Measurements from ENCODE around the gene PRKN.

Gene PRKN

DNA sequence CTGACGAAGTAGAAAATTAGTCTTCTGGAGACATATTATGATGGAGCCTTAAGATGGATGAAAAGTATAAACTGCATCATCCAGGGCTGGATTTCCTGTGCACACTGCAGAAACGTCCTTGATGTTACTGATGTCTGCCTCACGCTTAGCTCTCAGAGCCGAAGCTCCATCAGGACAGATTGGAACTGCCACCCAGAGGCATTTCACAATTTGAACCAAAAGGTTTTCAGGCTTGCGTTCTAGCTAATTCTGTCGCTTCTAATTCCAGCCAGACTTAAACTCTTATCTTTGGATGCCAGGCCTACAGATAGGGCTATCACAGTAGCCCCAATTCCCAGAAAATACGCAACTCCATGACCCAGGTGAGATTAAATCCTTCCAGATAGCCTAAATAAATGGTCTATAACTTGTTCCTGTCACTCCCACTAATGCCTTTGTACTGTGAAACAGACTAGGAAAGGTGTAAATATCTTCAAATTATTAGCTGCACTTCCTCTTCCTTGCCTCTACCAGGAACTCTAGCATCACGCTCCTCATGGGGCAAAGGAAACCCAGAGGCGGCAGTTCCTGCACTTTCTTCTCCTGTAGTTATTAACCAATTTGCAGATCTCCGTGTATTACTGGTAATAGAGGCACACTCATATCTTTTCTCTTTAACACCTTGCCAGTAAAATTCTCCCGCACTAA lies 634.6 kb downstream of the PRKN start:
- no peak for DNase-seq

DNA sequence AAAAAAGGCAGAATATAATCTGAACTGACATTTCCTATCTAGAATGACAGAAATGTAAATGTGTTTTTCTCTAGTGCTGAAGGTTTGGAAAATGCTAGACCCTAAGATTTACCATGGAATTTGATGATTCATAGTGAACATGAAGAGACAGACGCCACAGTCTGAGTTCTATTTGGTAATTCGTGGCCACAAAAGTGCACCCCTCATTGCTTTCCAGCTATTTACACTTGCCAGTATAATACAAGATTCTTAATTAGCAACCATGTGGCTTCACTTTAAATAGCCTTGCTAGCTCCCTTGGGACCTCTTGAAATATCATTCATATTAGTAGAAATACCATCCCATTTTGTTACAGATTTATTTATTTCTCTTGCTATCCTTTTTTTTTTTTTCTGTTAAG lies 636.8 kb downstream of the PRKN start:
- DNase-seq: no peak

DNA sequence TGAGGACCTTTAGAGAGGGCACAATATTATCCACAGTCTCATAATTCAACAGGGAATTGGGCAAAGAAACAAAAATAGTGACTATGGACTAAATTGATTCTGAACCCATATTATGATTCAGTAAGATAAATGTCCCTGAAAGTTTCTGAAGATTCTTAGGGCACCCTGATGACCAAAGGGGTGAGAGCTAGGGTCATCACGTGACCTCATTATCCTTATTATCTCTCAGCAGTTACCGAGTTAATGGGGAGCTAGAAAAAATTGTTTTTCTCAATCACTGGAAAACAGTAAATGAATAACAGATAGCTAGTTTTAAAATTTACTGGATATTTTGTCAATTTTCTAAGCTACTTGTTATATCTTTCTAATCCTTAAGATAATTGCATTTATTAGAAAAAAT lies 639.5 kb downstream of the PRKN start:
- DNase-seq: no peak

DNA sequence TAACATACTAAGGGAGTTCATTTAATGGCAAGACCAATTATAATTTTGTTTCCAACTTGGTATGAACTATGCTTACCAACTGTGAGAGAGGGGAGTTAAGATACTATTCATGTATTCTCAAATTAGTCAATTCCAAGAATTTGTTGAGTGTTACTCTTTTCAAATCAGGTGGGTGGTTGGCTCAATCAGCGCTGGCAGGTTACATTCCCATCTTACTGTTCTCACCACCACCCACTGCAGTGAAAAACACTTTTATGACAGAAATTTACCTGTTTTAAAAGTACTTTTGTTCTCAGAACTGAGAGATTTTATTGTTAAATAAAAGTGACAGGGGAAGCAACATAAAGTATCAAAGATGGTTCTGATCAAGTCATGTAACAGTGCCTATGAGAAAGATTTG lies 642.0 kb downstream of the PRKN start:
- DNase-seq: no peak

DNA sequence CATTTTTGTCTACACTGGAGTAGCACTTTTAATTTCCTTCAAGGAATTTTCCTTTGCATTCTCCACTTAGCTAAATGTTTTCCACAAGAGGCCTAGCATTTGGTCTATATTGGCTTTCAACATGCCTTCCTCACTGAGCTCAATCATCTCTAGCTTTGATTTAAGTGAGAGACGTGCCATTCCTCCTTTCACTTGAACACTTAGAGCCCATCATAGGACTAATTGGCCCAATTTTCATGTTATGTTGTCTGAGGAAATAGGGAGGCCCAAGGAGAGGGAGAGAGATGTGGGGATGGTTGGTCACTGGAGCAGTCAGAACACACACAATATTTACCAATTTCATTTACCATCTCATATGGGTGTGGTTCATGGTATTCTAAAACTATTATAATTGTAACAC lies 645.0 kb downstream of the PRKN start:
- DNase-seq: no peak

DNA sequence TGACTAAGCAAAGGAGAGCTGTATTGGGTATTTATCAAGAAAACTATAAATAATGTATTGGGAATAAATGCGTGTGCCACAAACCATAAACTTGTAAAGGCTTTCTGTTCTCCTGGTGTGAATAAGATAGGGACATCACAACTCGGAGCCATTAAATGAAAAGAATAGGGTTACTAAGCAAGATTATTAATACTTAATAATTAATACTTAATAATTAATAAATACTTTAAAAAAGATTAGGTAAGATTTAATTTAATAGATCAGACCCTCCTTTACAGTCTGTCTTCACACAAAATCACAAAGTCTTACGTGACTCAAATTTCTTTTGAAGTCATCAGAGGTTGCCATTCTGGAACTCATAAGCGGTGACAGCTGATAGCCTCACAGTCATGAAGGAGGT lies 648.9 kb downstream of the PRKN start:
- DNase-seq: no peak

DNA sequence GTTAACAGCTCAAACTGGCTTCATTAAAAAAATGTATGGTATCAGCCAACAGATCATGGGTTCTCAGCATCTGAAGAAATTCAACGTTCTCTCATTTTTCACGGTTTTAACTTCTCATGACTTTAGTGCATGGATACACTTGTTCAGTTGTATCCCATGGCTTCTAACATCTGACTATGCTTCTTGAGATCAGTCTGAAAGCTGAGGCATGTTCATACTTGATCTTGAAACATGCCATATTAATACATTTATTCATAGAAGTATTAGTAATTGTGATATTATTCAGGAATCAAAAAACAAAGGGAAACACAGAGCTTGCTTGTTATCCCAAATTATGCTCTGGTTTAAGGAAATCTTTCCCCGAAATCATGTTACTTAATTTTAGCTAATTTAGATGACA lies 649.4 kb downstream of the PRKN start:
- DNase-seq: no peak

DNA sequence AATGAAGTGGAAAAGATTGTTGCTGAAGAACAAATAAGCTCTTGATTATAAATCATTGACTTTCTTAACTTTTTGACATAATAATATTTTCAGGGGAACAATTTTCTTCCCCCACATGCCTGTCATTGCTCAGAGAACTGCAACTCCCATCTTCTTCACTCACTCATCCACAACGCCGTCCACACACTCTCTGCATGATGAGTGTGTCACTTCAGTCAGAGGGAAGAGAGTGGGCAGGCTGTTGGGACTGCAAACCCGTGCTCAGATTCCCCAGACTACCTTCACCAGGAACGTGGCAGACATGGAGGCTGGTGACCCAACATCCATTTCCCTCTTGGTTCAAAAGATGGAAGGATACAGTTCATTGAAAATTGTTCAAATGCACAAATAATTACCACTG lies 650.8 kb downstream of the PRKN start:
- no peak for DNase-seq

DNA sequence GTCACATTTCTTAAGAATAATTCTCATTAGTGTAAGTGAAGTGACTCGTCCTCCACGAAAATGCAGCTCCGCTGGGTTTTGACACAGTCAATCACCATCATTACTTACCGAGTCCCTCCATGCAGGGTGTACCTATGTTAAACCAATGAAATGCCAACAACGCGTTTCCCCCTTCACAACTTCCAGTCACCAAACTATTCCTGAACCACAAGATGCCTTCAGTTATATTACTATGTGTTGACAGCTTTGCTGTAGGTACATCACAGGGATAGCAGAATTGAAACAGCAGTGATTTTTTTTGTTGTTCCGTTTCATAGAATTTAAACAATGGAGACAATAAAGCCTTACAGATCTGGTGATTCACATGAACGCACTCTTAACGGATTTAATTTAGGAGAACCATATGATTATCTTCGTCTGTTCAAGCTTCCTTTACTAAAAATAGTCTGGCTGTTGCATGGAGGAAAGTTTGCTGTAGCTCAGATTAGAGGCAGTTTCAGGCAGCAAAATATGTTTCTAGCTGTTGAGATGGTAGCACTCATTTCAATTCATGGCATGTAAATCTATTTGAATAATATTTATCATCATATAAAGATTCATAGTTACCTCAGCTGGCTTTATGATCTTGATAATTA lies 652.8 kb downstream of the PRKN start:
- no peak for DNase-seq

DNA sequence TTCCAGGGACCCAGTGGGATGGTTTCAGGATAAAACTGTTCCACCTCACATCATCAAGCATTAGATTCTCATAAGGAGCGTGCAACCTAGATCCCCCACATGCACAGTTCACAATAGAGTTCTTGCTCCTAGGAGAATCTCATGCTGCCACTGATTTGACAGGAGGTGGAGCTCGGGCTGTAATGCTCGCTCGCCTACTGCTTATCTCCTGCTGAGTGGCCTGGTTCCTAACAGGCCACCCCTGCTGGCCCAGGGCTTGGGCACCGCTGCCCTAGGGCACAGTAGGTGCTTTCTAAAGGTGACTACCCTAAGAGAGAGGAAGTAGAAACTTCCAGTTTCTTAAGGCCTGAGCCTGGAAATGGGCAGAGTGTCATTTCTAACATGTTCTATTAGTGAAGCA lies 656.9 kb downstream of the PRKN start:
- DNase-seq: no peak

DNA sequence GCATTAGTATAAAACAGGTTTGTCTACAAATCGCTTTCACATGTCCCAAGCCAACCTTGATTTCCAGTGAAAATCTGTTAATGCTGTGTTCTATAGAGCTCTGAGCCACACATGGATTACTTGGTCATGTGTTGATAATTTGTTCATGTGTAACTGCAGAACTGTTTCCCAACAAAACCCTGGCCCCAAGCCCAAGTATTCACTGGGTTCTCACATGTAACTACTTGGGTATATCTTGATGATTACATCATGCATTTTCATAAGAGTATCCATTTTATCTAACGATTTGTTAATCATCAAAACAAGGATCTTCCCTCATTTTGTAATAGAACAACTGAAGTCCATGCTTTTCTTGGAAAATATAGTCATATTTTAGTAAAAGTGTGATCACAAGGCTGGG lies 657.6 kb downstream of the PRKN start:
- DNase-seq: no peak

DNA sequence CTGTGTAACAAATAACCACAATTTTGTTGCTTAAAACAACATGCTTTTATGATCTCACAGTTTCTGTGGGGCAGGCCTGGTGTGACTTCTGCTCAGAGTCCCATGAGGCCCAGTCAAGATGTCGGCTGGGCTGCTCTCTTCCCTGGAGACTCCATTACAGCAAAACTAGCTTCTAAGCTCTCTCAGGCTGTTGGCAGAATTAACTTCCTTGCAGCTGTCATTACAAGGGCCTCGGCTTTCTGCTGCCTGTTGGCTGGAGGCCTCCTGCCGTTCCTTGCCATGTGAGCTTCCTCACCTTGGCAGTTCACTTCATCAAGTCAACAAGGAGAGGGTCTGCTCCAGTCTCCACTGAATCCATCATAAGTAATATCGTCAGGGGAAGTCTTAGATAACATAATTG lies 659.2 kb downstream of the PRKN start:
- DNase-seq: no peak

DNA sequence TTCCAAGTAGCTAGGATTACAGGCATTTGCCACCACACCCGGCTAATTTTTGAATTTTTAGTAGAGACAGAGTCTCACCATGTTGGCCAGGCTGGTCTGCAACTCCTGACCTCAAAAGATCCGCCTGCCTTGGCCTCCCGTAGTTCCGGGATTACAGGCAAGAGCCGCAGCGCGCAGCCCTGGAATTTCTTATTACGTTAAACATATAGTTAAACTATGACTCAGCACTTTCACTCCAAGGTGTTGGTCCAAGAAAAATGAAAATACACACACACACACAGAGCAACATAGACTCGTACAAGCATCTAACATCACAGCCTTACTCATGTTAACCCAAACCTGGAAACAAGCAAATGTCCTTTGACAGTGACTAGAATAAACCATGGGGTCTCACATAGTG lies 663.9 kb downstream of the PRKN start:
- DNase-seq: no peak

DNA sequence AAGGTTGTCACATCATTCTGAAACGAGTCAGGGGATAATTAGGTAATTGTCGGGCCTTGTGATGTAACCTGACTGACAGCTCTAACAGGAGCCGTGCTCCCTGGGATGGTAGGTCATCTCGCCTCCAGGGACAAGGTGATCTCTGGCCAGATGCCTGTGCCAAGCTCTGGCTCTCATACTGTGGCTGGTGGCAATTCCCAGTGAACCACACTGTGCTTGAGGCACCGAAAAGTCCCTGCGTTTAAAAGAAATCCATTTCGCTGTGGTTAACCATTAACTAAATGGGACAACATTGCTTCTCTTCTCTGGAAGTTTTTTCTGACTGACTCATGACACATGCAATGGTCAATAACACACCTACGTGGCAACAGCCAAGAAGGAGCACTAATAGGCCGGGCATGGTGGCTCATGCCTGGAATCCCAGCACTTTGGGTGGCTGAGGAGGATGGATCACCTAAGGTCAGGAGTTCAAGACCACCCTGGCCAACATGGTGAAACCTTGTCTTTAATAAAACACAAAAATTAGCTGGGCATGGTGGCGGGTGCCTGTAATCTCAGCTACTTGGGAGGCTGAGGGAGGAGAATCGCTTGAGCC lies 669.2 kb downstream of the PRKN start:
- no peak for DNase-seq

DNA sequence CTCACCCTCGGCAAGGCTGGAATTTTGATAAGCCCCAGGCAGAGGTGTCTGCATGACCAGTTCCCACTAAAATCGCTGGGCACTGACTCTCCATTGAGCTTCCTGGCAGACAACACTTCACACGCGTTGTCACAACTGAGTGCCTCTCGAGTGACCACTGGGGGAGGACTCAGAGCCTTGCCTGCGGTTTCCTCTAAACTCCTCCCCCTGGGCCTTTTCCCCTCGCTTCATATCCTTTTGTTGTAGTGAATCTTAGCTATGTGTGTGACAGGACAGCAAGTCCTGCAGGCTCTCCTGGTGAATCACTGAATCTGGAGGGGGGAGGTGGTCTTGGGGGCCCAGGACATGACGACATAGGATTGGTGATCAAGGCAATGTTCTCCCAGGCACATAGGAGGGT lies 670.8 kb downstream of the PRKN start:
- no peak for DNase-seq

DNA sequence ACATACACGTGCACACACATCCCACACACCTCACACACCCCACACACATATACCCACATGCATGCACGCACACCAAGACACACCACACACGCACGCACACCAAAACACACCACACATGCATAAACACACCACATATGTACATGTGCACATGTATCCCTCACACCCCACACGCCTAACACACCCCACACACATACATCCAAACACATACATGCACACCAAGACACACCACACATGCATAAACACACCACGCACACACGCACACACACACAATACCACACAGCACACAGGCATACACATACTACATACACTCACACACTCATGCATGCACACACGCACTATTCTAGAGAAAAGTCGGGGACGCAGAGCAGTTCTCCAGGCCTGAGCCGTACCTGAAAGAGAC lies 671.5 kb downstream of the PRKN start:
- no peak for DNase-seq

DNA sequence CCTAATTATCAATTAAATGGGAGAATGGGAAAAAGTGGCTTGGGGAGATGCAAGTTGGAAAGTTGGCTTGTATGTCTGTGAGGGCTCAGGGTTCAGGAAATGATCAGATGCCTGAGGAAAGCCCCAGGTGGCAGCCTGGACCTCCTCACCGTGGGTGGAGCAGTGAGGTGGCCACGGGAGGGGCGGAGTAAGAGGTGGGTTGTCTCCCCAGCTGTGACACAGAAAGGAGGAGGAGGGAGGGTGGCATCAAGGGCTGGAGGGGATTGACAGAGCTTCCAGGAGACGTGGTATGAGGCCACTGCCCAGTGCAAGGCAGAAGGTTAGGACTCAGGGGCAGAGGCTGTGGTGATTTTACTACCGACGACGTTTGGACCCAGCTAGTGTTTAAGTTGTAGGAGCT lies 672.2 kb downstream of the PRKN start:
- no peak for DNase-seq

DNA sequence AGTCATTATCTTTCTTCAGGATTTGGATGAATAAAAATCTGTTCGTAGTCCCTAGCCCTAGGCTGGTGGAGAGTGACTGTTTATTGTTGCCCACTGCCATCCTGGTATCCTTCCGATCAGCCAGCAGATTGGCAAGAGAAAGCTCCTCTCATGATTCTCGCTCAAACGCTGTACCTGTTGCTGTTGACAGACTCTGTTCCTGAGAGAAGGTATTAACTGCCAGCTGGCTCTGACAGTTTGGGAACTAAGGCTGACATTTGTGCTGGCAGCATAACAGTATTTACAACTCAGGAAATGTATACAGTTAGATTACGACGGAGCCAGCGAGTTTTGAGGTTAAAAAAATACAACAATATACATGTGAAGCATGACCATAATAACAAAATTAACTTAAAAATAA lies 674.5 kb downstream of the PRKN start:
- DNase-seq: no peak

DNA sequence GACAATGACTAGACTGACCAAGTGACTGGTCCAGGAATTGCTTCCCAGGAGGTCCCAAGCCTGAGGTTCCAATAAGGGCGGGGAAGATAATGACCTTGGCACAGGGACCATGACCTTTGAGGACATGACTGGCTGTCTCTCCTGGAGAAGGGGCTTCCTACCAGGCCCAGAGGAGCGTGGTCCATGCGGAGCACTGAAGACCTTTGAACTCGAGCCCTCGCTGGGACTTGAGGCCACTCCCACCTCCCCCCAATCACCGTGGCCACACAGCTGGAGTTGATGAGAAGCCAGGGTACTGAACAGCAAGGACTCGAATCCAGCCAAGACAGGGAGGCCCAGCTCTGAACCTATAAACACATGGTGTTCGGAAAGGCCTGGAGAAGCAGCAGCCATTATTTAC lies 677.0 kb downstream of the PRKN start:
- no peak for DNase-seq

DNA sequence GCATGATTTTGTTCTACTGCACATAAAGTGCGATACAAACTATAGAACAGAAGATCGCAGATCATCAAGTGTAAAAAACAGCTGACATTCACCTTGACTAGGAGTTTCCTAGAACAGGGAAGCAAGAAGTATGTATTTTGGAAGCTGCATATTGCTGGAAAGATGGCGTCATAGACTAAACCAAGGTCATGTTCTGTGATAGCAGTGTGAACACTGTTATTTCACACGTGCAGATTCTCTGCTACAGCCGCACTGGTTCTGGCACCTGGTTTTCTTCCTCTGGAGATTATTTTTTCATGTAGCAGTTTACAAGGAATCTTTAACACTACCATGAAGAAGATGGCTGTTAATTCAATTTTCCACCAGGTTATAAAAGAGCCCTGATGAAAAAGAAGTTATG lies 681.2 kb downstream of the PRKN start:
- DNase-seq: no peak

DNA sequence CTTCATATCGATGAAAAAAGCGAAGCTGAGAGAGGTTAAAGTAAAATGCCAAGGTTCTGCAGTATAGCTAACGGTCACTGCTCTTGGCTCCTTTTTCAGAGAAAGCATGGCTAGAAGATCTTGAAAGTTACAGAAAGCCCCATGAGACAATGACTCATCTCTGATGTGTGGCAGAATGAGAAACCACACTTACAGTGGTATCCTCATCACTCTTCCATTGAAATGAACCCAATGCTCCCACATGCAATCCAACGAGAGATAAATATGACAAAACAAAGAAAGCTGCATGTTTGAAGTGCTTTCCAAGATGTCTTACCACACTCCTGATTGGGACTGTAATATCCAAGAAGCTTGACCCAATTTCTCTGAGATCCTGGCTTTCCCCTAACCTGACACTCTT lies 694.9 kb downstream of the PRKN start:
- DNase-seq: no peak

DNA sequence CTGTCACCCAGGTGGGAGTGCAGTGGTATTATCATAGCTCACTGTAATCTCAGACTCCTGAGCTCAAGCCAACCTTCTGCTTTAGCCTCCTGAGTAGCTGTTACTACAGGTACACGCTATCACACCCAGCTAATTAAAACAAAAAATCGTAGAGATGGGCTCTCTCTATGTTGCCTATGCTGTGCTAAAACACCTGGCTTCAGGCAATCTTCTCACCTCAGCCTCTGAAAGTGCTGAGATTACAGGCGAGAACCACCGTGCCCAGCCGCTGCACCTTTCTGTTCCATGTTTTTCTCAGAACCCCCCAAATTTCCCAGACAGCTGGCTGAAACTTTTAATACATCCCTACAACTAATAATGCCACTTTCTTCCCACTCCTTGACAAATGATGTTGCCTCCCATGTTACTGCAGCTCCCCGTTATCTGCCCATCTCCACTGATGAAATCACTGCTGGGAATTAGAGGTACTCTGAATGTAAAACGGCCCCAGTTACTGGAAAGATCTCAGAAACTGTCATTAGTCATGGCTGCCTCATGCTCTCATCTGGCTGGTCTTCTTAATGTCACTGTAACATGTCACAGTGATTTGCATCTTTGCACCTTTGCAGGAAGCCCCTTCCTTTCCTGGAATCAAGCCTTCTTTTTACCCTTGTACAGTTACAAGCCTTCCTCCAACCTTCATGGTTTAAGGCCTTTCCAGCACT lies 697.5 kb downstream of the PRKN start:
- DNase-seq: no peak

DNA sequence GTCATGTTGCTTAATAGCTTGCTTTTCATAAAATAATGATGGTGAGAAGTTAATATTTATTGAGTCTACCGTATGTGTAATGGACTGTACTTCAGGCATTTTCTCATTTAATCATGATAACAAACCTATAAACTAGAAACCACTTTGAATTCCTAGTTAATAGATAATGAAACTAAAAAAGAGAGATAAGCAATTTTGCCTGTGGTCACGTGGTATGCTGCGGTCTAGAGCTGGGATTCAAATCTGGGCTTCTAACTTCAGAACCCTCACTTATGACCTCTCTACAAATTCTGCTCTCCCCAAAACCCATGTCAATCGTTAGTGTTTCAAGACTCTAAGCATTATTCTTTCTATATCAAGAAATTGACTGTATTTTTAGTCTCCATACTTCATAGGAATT lies 700.7 kb downstream of the PRKN start:
- DNase-seq: no peak

DNA sequence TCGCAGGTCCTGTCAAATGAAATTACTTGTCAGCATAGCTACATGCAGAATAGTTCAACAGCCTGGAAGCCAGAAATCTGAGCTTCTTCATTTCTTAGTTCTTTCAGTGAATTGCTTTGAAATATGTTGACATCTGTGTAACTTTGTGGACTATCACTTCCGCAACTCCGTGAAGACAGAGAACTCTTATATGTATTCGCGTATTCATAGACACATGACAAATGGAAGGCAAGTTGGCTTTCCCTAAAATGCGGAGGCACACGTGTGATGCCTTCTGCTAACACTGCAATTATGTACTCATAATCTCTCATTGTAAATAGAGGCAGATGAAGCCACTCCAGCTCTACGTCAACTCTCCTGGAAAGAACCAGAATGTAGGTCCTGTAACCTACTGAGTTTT lies 701.5 kb downstream of the PRKN start:
- DNase-seq: no peak
